RWPE1 (cell line): ENCODE data around the gene MSX2.

Experiments
- CTCF ChIA-PET: fragments of 350-600 bp; sonication (Branson Sonifier 250); formaldehyde crosslinking; extraction: SDS; loops from one replicate; lab custom pipeline; 2021; lab: Yijun Ruan, JAX
- POLR2A ChIA-PET: fragments of 400-600 bp; formaldehyde crosslinking; extraction: SDS; loops from one replicate; lab custom pipeline; 2020; ENCODE audit warnings: antibody characterized with exemption; ENCODE audit not compliant: low non-redundant PET; lab: Yijun Ruan, JAX
- DNase-seq: peaks from one replicate; pipeline ENCODE4 v3.0.0; 2012; ENCODE audit warnings: low spot score
- H3K27ac ChIP-seq: fragments of 450-650 bp; 2 replicates; pipeline ENCODE4 v1.5.1; 2017
- CTCF ChIP-seq: fragments of 450-650 bp; conservative IDR thresholded peaks from 2 replicates; pipeline ENCODE4 v1.5.1; 2017; ENCODE audit warnings: low read depth, mild to moderate bottlenecking

MSX2 gene

DNA sequence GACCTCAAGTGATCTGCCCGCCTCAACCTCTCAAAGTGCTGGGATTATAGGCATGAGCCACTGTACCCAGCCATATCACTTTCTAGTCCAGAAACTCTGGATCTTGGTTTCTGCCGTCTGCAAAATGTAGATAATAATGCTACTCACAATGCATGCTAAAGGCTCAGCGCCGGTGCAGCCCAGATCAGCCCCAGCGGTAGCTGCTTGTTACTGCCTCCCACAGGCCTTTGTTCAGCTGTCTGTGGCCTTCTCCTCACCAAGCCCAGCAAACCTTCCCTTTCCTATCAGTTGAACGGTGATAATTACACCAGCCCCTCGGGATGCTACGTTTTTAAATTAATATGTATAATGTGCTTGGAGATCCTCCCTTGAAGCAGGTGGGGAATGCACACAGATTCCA lies 26.2 kb upstream of the MSX2 start:
- no peak for TF ChIP-seq CTCF
- CTCF ChIA-PET: no interaction called here
- POLR2A ChIA-PET: no interaction called here
- H3K27ac ChIP-seq: no peak overlapping the region
- DNase-seq: no peak

DNA sequence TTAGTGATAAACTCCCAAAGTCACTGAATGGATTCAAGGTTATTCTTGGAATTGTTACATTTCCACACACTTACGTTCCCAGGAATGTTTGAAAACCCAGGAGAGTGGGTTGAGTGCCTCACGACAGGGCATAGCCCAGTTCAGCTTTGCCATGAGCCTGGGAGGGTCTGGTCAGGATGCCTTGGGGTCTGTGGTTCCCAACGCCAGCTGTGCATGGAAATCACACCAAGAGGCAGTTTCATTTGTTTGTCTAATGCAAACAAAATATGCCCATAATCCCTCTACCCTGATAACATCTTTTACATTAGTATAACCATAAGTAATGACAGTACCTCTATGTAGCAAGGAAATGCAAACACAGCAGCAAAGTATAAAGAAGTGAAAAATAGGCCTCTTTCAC lies 25.3 kb upstream of the MSX2 start:
- H3K27ac ChIP-seq: no peak overlapping the region
- POLR2A ChIA-PET: no interaction called here
- CTCF ChIA-PET: interaction anchor here (0.6 kb wide), 2 partner anchors 38 to 966 kb away, joined by 3 to 6 read pairs; no protein-coding TSS in a partner anchor
- TF ChIP-seq CTCF: no peak
- DNase-seq: no peak

- ChIA-PET CTCF (no interaction called here), POLR2A (no interaction called here)
- no peak overlapping the region for H3K27ac ChIP-seq
- no peak for TF ChIP-seq CTCF
- DNase-seq: no peak
Observed at GRCh38 chr5:174706997-174707572, 17.3 kb upstream of the MSX2 start.

DNA sequence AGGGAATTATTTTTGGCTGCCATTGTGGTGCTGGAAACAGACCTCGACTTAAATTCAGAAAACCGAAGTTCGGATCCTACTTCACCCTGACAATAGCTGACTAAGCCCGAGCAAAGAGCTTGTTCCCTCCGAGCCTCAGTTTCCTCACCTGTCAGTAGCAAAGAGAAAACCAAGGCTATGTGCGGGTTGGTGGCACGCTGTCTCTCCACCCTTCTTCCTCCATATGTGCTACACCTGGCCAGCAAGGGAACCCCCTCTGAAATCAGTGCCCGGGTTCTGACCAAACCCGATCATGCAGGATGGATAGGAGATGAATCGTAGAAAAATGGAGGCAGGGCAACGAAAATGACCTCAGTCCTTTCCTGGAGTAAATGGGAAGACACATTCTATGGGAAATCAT lies 16.7 kb upstream of the MSX2 start:
- DNase-seq: no peak
- ChIA-PET CTCF (interaction anchor here (0.6 kb wide), 1 partner anchor 19 kb away, joined by 3 read pairs; no protein-coding TSS in a partner anchor), POLR2A (no interaction called here)
- no peak overlapping the region for H3K27ac ChIP-seq
- TF ChIP-seq CTCF: no peak

GRCh38 chr5:174708476-174709207 lies 15.7 kb upstream of the MSX2 start:
- TF ChIP-seq CTCF: no peak
- no peak overlapping the region for H3K27ac ChIP-seq
- ChIA-PET POLR2A (no interaction called here), CTCF (interaction anchor here (0.6 to 0.7 kb wide), 2 partner anchors 18 to 112 kb away, joined by 3 read pairs; no protein-coding TSS in a partner anchor)
- DNase-seq: no peak

DNA sequence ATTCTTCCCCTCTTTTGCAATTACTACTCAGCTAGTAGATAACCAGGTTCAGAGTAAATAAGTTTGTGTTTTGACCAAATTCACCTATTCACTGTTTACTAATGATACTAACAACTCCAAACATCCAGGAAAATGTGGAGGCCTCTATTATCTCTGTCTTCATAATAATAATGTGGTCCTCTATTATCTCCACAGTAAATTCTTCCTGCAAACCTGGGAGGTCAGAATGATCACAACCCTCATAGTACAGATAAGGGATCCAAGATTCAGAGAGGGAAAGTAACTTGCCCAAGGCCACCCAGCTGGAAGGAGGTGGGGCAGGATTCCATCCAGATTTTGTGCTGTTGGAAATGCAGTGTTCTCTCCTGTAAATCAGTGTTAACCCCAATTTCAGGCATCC lies 9.6 kb upstream of the MSX2 start:
- TF ChIP-seq CTCF: no peak
- ChIA-PET POLR2A (no interaction called here), CTCF (no interaction called here)
- DNase-seq: no peak
- H3K27ac ChIP-seq: no peak overlapping the region
